GM12873 (cell line): Measurements from ENCODE around the gene GFRA1.

Experiments used
- TF ChIP-seq, protein P1 (sequence below): IDR thresholded peaks from 2 replicates; pipeline ENCODE4 v1.5.1; 2012; ENCODE audit warnings: low read depth, mild to moderate bottlenecking, moderate library complexity, low read length, control low read depth; ENCODE audit not compliant: insufficient read depth; ENCODE audit errors: missing control alignments

The GFRA1 gene

GRCh38 chr10:116134322-116134721, 138.7 kb downstream of the GFRA1 start:
- TF ChIP-seq, protein P1, sequence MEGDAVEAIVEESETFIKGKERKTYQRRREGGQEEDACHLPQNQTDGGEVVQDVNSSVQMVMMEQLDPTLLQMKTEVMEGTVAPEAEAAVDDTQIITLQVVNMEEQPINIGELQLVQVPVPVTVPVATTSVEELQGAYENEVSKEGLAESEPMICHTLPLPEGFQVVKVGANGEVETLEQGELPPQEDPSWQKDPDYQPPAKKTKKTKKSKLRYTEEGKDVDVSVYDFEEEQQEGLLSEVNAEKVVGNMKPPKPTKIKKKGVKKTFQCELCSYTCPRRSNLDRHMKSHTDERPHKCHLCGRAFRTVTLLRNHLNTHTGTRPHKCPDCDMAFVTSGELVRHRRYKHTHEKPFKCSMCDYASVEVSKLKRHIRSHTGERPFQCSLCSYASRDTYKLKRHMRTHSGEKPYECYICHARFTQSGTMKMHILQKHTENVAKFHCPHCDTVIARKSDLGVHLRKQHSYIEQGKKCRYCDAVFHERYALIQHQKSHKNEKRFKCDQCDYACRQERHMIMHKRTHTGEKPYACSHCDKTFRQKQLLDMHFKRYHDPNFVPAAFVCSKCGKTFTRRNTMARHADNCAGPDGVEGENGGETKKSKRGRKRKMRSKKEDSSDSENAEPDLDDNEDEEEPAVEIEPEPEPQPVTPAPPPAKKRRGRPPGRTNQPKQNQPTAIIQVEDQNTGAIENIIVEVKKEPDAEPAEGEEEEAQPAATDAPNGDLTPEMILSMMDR: no peak

DNA sequence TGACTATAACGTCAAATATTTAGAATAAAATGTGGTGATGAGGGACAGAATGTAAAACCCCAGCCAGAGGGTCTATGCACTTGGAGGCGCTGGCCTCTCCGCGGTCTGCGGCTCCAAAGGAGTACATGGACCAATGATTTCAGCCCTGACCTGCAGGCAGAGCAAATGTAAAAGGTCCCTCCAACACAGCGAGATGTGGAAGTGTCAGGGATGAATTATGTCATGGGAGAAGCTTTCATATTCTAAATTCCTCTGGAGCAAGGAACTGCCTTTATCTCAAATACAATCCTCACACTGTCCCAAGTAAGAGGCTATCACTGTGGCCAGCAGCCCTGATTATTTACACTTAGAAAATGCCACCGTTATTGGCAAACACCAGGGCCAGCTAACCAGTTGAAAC, 139.4 kb downstream of the GFRA1 start:
- TF ChIP-seq, protein P1: no peak

DNA sequence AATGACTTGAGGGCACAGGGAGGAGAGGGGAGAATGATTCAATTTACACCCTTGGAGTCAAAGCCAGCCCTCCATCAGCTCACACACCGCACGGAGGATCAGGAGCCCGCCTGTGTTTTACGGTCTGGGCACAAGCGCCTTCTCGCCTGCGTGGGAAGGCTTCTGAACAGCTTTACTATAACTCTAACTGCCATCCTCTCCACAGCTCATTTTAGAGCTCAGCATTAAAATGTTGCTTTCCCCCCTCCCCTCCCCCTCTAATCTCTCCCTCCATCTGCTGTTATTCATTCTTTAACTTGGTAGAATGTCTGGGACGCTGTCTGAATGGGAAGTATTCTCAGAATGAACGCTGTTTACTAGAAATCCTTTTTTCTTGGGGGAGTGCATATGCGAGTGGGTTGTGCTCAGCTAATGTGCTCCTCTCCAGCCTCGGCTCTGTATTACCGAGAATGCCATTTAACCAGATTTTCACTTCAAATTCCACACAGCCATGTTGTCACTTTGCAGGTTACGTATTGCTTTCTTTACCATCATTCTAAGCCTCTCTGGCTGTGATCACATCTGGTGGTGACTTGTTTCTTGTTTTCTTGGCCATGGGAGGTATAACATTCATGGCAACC, 140.1 kb downstream of the GFRA1 start:
- TF ChIP-seq, protein P1: no peak

DNA sequence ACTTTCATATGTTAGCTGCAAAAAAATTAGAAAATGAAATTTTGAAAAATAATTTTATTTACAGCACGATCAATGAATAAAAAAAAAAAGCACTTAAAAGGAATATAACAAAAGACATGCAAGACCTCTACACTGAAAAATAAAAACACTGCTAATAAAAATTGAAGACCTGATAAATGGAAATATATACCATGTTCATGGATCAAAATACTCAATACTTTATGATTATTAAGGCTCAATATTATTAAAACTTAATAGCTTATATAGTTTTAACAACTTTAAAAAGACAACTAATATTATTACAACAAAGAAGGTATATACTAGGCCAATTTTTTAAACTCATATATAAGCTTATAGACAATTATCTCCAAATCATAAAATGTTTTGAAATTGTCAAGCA, 143.0 kb downstream of the GFRA1 start:
- TF ChIP-seq, protein P1: no peak

- TF ChIP-seq, protein P1: no peak
These were observed 145.9 kb downstream of the GFRA1 start for GRCh38 chr10:116126954-116127695.

DNA sequence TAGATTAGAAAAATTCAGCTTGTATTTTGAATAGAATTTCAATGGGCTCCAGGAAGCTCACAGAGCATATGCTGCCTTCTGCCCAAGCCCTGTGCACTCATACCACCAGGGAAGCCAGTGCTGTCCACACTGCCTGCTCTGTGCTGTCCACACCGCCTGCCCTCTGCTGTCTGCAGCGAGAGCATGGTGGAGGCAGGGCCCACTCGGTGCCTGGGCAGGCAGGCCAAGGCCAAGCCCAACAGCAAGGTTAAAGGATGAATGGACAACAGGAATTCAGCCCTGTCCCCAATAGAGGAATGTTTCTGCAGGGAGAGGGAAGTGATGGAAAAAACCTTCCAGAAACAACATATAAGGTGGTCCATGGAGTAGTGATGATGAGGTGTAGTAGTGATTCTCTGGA, 146.8 kb downstream of the GFRA1 start:
- TF ChIP-seq, protein P1: no peak

GRCh38 chr10:116125180-116125579, 147.8 kb downstream of the GFRA1 start:
- TF ChIP-seq, protein P1: no peak
